Adipocyte (in vitro differentiated cells): Measurements from ENCODE around the gene SPATA17.

Source experiments
- DNase-seq: peaks from one replicate; pipeline ENCODE4 v3.0.0-alpha.2; 2015; ENCODE audit warnings: low read depth
- H3K27me3 ChIP-seq: replicated peaks from 2 replicates; pipeline ENCODE4 v1.7.0; 2013; ENCODE audit warnings: mild to moderate bottlenecking, low read length, moderate library complexity; ENCODE audit not compliant: control insufficient read depth, insufficient read depth
- H3K36me3 ChIP-seq: 2 replicates; pipeline ENCODE4 v1.7.0; 2013; ENCODE audit warnings: low read length, mild to moderate bottlenecking, moderate library complexity; ENCODE audit not compliant: control insufficient read depth, insufficient read depth, severe bottlenecking
- H3K4me1 ChIP-seq: 2 replicates; pipeline ENCODE4 v1.7.0; 2013; ENCODE audit warnings: mild to moderate bottlenecking, low read length, moderate library complexity; ENCODE audit not compliant: control insufficient read depth, insufficient read depth
- H3K4me3 ChIP-seq: 2 replicates; pipeline ENCODE4 v1.7.0; 2013; ENCODE audit warnings: mild to moderate bottlenecking, low read length, moderate library complexity
- H3K9ac ChIP-seq: 2 replicates; pipeline ENCODE4 v1.7.0; 2013; ENCODE audit warnings: mild to moderate bottlenecking, low read length, moderate library complexity
- H3K9me3 ChIP-seq: 2 replicates; pipeline ENCODE4 v1.7.0; 2013; ENCODE audit warnings: mild to moderate bottlenecking, low read length, moderate library complexity; ENCODE audit not compliant: control insufficient read depth

The SPATA17 gene

DNA sequence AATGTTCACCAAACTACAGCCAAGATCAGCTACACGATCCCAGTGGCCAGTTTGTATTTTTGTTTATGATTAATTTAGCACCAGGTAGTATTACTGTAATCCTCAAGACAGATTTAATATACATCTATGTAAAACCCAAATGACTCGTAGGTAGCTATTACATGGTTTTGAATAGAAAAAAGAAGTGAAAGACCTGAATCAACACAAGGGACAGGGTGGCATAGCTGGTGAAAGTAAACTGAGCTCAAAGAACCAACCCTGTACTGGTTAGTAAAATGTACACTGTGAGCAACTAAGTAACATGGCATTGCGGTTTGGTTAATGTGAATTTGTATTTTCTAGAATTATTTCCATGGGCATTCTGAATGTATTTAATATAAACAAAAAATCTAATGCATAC, 9.1 kb upstream of the SPATA17 start:
- Histone ChIP-seq H3K9me3 (no peaks in the 10 kb centered on the region), H3K4me3 (no peak overlapping the region), H3K9ac (no peak overlapping the region), H3K27me3 (no peaks in the 10 kb centered on the region), H3K36me3 (peaks cover 23% of the 10 kb centered on the region), H3K4me1 (peaks cover 2% of the 10 kb centered on the region)
- DNase-seq, result no peak

DNA sequence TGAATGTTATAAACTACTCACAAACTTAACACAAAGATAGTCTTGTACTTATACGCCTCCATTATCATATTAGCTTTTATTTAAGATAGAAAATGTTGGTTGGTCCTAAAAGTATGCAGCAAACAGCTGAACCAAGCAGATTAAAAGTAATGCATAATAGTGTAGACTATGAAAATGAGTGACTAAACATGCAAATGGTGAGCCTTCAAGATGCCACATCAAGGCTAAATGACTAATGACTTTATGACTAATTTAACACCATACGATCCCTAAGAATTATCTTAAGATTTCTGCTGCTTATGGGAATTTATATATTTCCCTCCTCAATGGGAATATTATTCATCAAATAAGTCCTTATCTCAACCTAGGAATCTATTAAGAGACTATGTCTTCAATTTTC, 4.8 kb upstream of the SPATA17 start:
- Histone ChIP-seq H3K4me1 (peaks cover 11% of the 10 kb centered on the region), H3K36me3 (no peaks in the 10 kb centered on the region), H3K9me3 (no peaks in the 10 kb centered on the region), H3K4me3 (no peak overlapping the region), H3K9ac (no peak overlapping the region), H3K27me3 (no peaks in the 10 kb centered on the region)
- DNase-seq, result no peak

GRCh38 chr1:217627431-217627830, 3.7 kb upstream of the SPATA17 start:
- H3K27me3 ChIP-seq, result no peaks in the 10 kb centered on the region
- no peaks in the 10 kb centered on the region for H3K36me3 ChIP-seq
- no peaks in the 10 kb centered on the region for H3K9me3 ChIP-seq
- peaks cover 15% of the 10 kb centered on the region for H3K4me1 ChIP-seq
- DNase-seq, result no peak
- H3K4me3 ChIP-seq, result no peak overlapping the region
- H3K9ac ChIP-seq, result no peak overlapping the region

DNA sequence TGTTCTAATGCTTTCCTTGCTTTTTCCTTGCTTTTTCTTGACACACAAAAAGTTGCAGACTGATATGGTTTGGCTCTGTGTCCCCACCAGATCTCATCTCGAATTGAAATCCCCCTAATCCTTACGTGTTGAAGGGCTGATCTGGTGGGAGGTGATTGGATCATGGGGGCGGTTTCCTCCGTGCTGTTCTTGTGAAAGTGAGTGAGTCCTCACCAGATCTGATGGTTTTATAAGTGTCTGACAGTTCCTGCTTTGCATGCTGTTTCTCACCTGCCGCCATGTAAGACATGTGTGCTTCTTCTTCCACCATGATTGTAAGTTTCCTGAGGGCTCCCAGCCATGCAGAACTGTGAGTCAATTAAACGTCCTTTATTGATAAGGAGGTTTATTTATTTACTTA, 11.3 kb downstream of the SPATA17 start:
- DNase-seq, result no peak
- no peaks in the 10 kb centered on the region for H3K36me3 ChIP-seq
- H3K4me3 ChIP-seq, result no peak overlapping the region
- H3K4me1 ChIP-seq, result no peaks in the 10 kb centered on the region
- no peak overlapping the region for H3K9ac ChIP-seq
- no peaks in the 10 kb centered on the region for H3K27me3 ChIP-seq
- H3K9me3 ChIP-seq, result peaks cover 9% of the 10 kb centered on the region

- DNase-seq, result no peak
- Histone ChIP-seq H3K4me3 (no peak overlapping the region), H3K9me3 (no peaks in the 10 kb centered on the region), H3K27me3 (no peaks in the 10 kb centered on the region), H3K36me3 (no peaks in the 10 kb centered on the region), H3K9ac (no peak overlapping the region), H3K4me1 (no peaks in the 10 kb centered on the region)
Measured at GRCh38 chr1:217647791-217648190, 16.6 kb downstream of the SPATA17 start.

DNA sequence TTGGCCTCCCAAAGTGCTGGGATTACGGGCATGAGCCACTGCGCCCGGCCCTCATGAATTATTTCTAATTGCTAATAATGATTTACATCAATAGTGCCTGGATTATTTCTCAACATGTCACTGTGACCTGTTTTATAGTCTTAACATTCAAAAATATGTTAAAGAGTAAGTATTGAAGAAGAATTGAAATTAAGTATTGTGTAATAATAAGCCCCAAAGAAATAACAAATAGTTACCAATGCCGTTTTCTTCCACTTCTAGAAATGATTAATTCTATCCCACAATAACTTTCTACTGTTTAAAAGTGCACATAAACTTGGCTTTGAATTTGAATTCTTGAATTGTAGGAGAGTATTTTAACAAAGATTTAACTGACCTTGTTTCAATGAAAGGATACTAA, 19.5 kb downstream of the SPATA17 start:
- Histone ChIP-seq H3K9me3 (no peaks in the 10 kb centered on the region), H3K4me3 (no peak overlapping the region), H3K4me1 (no peaks in the 10 kb centered on the region), H3K27me3 (no peaks in the 10 kb centered on the region), H3K36me3 (no peaks in the 10 kb centered on the region), H3K9ac (no peak overlapping the region)
- no peak for DNase-seq

DNA sequence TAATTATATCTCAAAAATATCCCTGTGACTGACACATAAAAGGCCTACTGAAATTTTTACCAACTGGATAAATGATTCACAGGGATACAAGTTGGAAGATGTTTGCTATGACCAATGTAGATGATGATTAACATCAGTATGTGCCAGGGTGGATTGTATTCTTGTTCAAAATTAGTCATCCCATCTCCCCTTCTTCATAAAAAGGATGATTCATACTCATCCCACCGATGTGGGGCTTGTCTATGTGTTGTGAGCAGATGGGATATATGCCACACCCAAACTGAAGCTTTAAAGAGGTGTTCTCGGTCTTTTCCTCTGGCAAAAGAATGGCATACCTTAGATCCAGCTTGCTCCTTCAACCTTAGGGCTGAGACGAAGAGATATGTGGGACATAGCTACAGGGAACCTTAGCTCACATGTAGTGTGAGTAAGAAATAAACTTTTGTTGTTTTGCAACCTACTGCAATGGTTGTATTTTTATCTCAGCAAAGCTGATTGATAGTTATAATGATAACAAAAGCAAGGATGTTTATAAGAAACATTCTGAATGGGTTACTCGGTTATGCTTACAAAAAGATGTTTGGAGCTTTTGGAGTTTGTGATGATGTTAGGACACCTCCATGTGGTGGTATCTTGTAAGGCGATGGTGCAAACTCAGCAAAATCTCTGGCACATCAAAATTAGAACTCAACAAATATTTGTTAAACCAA, 29.4 kb downstream of the SPATA17 start:
- Histone ChIP-seq H3K4me1 (peaks cover 18% of the 10 kb centered on the region), H3K36me3 (no peaks in the 10 kb centered on the region), H3K4me3 (no peak overlapping the region), H3K9me3 (no peaks in the 10 kb centered on the region), H3K27me3 (no peaks in the 10 kb centered on the region), H3K9ac (no peak overlapping the region)
- peak; percentile 57 for DNase-seq

- H3K36me3 ChIP-seq, result no peaks in the 10 kb centered on the region
- H3K4me1 ChIP-seq, result peaks cover 18% of the 10 kb centered on the region
- no peaks in the 10 kb centered on the region for H3K27me3 ChIP-seq
- peak overlapping the region; percentile 8 for H3K9ac ChIP-seq
- no peak overlapping the region for H3K4me3 ChIP-seq
- no peak for DNase-seq
- H3K9me3 ChIP-seq, result no peaks in the 10 kb centered on the region
Measured at GRCh38 chr1:217661407-217661806, 30.3 kb downstream of the SPATA17 start.

DNA sequence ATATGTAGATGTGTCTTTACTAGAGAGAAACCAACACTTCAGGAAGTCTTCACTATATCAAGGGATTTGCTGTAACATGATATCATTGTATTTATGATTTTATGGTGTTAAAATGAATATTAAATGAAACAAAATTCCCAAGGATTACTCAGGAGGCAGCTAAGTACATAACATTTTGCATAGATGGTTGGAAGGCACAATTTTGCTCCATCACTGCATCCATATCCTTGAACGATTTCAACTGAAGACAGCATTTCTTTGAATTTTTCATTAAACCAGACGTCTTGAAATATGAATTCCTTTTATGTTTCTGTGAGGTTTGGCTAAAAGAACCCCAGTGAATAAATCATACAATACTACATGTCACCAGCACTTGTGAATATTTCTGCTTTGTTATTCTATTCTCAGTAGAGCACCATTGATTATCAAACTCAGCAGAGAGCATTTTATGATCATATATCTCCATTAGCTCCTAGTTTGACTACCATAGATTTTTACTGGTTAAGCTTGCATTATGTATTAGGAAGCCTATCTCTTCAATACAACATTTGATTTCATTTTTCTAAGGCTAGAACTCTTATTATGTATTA, 37.3 kb downstream of the SPATA17 start:
- no peaks in the 10 kb centered on the region for H3K9me3 ChIP-seq
- no peak overlapping the region for H3K9ac ChIP-seq
- DNase-seq, result no peak
- H3K4me1 ChIP-seq, result no peaks in the 10 kb centered on the region
- H3K36me3 ChIP-seq, result no peaks in the 10 kb centered on the region
- no peaks in the 10 kb centered on the region for H3K27me3 ChIP-seq
- H3K4me3 ChIP-seq, result no peak overlapping the region

GRCh38 chr1:217673387-217673786, 42.2 kb downstream of the SPATA17 start:
- no peaks in the 10 kb centered on the region for H3K4me1 ChIP-seq
- H3K27me3 ChIP-seq, result no peaks in the 10 kb centered on the region

DNA sequence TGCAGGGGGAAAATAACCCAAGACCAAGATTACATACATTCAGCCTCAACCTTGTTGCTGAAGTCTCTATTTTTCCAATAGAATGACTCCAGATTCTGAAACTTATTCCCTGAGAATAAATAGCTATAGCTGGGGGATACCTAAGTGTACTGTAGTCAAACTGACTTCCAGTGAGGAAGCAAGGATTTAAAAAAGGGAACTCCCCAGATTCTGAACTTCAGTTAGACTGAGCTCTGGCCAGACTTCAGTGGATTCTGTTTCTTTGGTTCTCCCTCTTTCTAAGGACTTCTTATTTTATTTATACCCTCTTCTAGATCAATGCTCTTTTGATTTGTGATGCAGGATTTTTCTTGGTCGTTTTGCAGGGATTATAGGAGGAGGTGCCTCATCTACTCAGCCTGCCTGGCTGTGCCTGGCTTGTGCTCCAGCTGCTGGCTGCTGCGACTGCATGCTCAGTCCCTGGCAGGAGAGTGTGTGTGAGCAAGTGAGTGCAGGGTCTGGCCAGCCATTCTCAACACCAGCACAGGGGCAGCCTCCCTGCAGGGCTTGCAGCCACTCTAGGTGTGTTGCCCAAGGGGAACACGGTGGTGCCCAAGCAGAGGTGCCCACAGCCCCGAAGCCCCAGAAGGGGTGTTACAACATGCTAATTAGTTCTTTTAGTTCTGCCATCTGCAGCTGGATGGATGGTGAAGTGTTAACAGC, 43.0 kb downstream of the SPATA17 start:
- Histone ChIP-seq H3K4me1 (no peaks in the 10 kb centered on the region), H3K36me3 (no peaks in the 10 kb centered on the region), H3K9ac (no peak overlapping the region), H3K9me3 (no peaks in the 10 kb centered on the region), H3K4me3 (no peak overlapping the region), H3K27me3 (no peaks in the 10 kb centered on the region)
- DNase-seq, result no peak

More at GRCh38 chr1:217673387-217673786, 42.2 kb downstream of the SPATA17 start:
- DNase-seq, result no peak
- Histone ChIP-seq H3K4me3 (no peak overlapping the region), H3K9ac (no peak overlapping the region), H3K36me3 (no peaks in the 10 kb centered on the region), H3K9me3 (no peaks in the 10 kb centered on the region)
